ENCODE results near the gene MED4.

The MED4 gene

GRCh38 chr13:48094781-48095502 lies at the start of gene MED4:
Gene MED4, minus strand, starts transcription at chr13:48095104. Its CDS starts 26 bp downstream, at chr13:48095078.
- peak; percentile 94 to 98 (median 95) for DNase-seq (ENCODE audit: low read depth in 2 of 3, low spot score in 1 of 3)

GRCh38 chr13:48144413-48145035 lies 49.6 kb upstream of the MED4 start:
- no peak for DNase-seq (ENCODE audit: low read depth in 2 of 3, low spot score in 1 of 3)

- no peak for DNase-seq (ENCODE audit: low read depth in 2 of 3, low spot score in 1 of 3)
These were observed 47.5 kb upstream of the MED4 start for GRCh38 chr13:48142436-48142835.

GRCh38 chr13:48138270-48138669 lies 43.4 kb upstream of the MED4 start:
- DNase-seq (ENCODE audit: low read depth in 2 of 3, low spot score in 1 of 3) = peak; percentile 20 to 44 (median 24)

GRCh38 chr13:48132961-48133360 lies 38.1 kb upstream of the MED4 start:
- no peak for DNase-seq (ENCODE audit: low read depth in 2 of 3, low spot score in 1 of 3)

- no peak for DNase-seq (ENCODE audit: low read depth in 2 of 3, low spot score in 1 of 3)
These were observed 36.6 kb upstream of the MED4 start for GRCh38 chr13:48131533-48131932.

- DNase-seq (ENCODE audit: low read depth in 2 of 3, low spot score in 1 of 3) = peak in 1 of 3 donors; percentile 20
These were observed 32.3 kb upstream of the MED4 start for GRCh38 chr13:48126944-48127830.

GRCh38 chr13:48125794-48126228 lies 30.9 kb upstream of the MED4 start:
- no peak for DNase-seq (ENCODE audit: low read depth in 2 of 3, low spot score in 1 of 3)

GRCh38 chr13:48123812-48124211 lies 28.9 kb upstream of the MED4 start:
- no peak for DNase-seq (ENCODE audit: low read depth in 2 of 3, low spot score in 1 of 3)

GRCh38 chr13:48121733-48122132 lies 26.8 kb upstream of the MED4 start:
- no peak for DNase-seq (ENCODE audit: low read depth in 2 of 3, low spot score in 1 of 3)

- DNase-seq (ENCODE audit: low read depth in 2 of 3, low spot score in 1 of 3) = no peak
These were observed 25.3 kb upstream of the MED4 start for GRCh38 chr13:48120241-48120640.

GRCh38 chr13:48118030-48118429 lies 23.1 kb upstream of the MED4 start:
- DNase-seq (ENCODE audit: low read depth in 2 of 3, low spot score in 1 of 3) = no peak

GRCh38 chr13:48116808-48117207 lies 21.9 kb upstream of the MED4 start:
- no peak for DNase-seq (ENCODE audit: low read depth in 2 of 3, low spot score in 1 of 3)

- DNase-seq (ENCODE audit: low read depth in 2 of 3, low spot score in 1 of 3) = no peak
These were observed 18.8 kb upstream of the MED4 start for GRCh38 chr13:48113756-48114130.

GRCh38 chr13:48112896-48113755 lies 18.2 kb upstream of the MED4 start:
- no peak for DNase-seq (ENCODE audit: low read depth in 2 of 3, low spot score in 1 of 3)

- no peak for DNase-seq (ENCODE audit: low read depth in 2 of 3, low spot score in 1 of 3)
These were observed 16.2 kb upstream of the MED4 start for GRCh38 chr13:48110931-48111721.

GRCh38 chr13:48110132-48110868 lies 15.4 kb upstream of the MED4 start:
- DNase-seq (ENCODE audit: low read depth in 2 of 3, low spot score in 1 of 3) = no peak

GRCh38 chr13:48108106-48108505 lies 13.2 kb upstream of the MED4 start:
- no peak for DNase-seq (ENCODE audit: low read depth in 2 of 3, low spot score in 1 of 3)

GRCh38 chr13:48097793-48098192 lies 2.9 kb upstream of the MED4 start:
- DNase-seq (ENCODE audit: low read depth in 2 of 3, low spot score in 1 of 3) = no peak
